ENCODE results near the gene WDR20. TPM values are rescaled to one million over a fixed set of nuclear protein-coding genes. Genes with fewer than 3 reads are reported as not detected.

The WDR20 gene
- total and polyA plus RNA-seq, 2 experiments from 2014 or later: 15.3 to 24.0 TPM

- TF ChIP-seq EZH2phosphoT487 (IDR thresholded peaks at IDR 0.05; ENCODE audit: low read depth, severe bottlenecking, unreplicated experiment) (no peak), CTCF (IDR thresholded peaks at IDR 0.05; ENCODE audit: poor library complexity) (no peak), EZH2 (IDR thresholded peaks at IDR 0.05; ENCODE audit: borderline replicate concordance) (no peak)
- Histone ChIP-seq H3K4me2 (no peak overlapping the region), H3K9me2 (replicated peaks; ENCODE audit: insufficient read depth) (no peaks in the 10 kb centered on the region), H3K4me3 (no peak overlapping the region), H3K9me3 (ENCODE audit: low read depth) (no peaks in the 10 kb centered on the region), H3K27me3 (no peaks in the 10 kb centered on the region), H3K4me1 (ENCODE audit: insufficient read depth) (no peaks in the 10 kb centered on the region), H2AFZ (no peak overlapping the region), H3K36me3 (replicated peaks; ENCODE audit: insufficient read depth, low read depth) (no peaks in the 10 kb centered on the region), H3K79me2 (no peaks in the 10 kb centered on the region), H3K27ac (no peak overlapping the region), H4K20me1 (ENCODE audit: insufficient read depth, poor library complexity, severe bottlenecking) (peaks cover 1% of the 10 kb centered on the region)
- no peak for DNase-seq (ENCODE audit: low spot score)
- 92% methylated on average over 15 of the region's 15 CpGs for WGBS (ENCODE audit: low lambda C conversion rate, missing lambda C conversion rate)
Observed at GRCh38 chr14:102225936-102226335, 86.2 kb downstream of the WDR20 start.

GRCh38 chr14:102226356-102227125 lies 86.8 kb downstream of the WDR20 start:
- no peak overlapping the region for H3K4me3 ChIP-seq
- no peaks in the 10 kb centered on the region for H3K9me2 ChIP-seq (replicated peaks; ENCODE audit: insufficient read depth)

GRCh38 chr14:102227184-102227964 lies 87.7 kb downstream of the WDR20 start:
- no peak overlapping the region for H3K4me2 ChIP-seq
- no peak overlapping the region for H2AFZ ChIP-seq
- 90% methylated on average over 25 of the region's 28 CpGs for WGBS (ENCODE audit: low lambda C conversion rate, missing lambda C conversion rate)
- H3K79me2 ChIP-seq: no peaks in the 10 kb centered on the region
- H4K20me1 ChIP-seq (ENCODE audit: insufficient read depth, poor library complexity, severe bottlenecking): no peaks in the 10 kb centered on the region
- no peak overlapping the region for H3K27ac ChIP-seq
- no peaks in the 10 kb centered on the region for H3K4me1 ChIP-seq (ENCODE audit: insufficient read depth)
- DNase-seq (ENCODE audit: low spot score): no peak
- no peaks in the 10 kb centered on the region for H3K9me2 ChIP-seq (replicated peaks; ENCODE audit: insufficient read depth)
- no peaks in the 10 kb centered on the region for H3K36me3 ChIP-seq (replicated peaks; ENCODE audit: insufficient read depth, low read depth)
- no peak for TF ChIP-seq EZH2 (IDR thresholded peaks at IDR 0.05; ENCODE audit: borderline replicate concordance)
- no peak for TF ChIP-seq CTCF (IDR thresholded peaks at IDR 0.05; ENCODE audit: poor library complexity)
- TF ChIP-seq EZH2phosphoT487 (IDR thresholded peaks at IDR 0.05; ENCODE audit: low read depth, severe bottlenecking, unreplicated experiment): no peak
- H3K27me3 ChIP-seq: no peaks in the 10 kb centered on the region
- no peaks in the 10 kb centered on the region for H3K9me3 ChIP-seq (ENCODE audit: low read depth)
- H3K4me3 ChIP-seq: no peak overlapping the region

More at GRCh38 chr14:102226356-102227125, 86.8 kb downstream of the WDR20 start:
- no peak overlapping the region for H3K4me2 ChIP-seq
- no peaks in the 10 kb centered on the region for H3K36me3 ChIP-seq (replicated peaks; ENCODE audit: insufficient read depth, low read depth)
- no peaks in the 10 kb centered on the region for H4K20me1 ChIP-seq (ENCODE audit: insufficient read depth, poor library complexity, severe bottlenecking)
- TF ChIP-seq EZH2 (IDR thresholded peaks at IDR 0.05; ENCODE audit: borderline replicate concordance) (no peak), EZH2phosphoT487 (IDR thresholded peaks at IDR 0.05; ENCODE audit: low read depth, severe bottlenecking, unreplicated experiment) (no peak), CTCF (IDR thresholded peaks at IDR 0.05; ENCODE audit: poor library complexity) (no peak)
- no peaks in the 10 kb centered on the region for H3K9me3 ChIP-seq (ENCODE audit: low read depth)
- no peaks in the 10 kb centered on the region for H3K79me2 ChIP-seq
- no peak for DNase-seq (ENCODE audit: low spot score)
- no peaks in the 10 kb centered on the region for H3K27me3 ChIP-seq
- no peaks in the 10 kb centered on the region for H3K4me1 ChIP-seq (ENCODE audit: insufficient read depth)
- no peak overlapping the region for H3K27ac ChIP-seq
- 90% methylated on average over 27 of the region's 27 CpGs for WGBS (ENCODE audit: low lambda C conversion rate, missing lambda C conversion rate)
- no peak overlapping the region for H2AFZ ChIP-seq

Data from hepatocyte (in vitro differentiated cells).